GM06990 (cell line): Measurements from ENCODE around the gene RHPN2.
"Not testable (repeated sequence)": the region's sequence is repeated elsewhere in the genome, so short reads cannot be mapped to it uniquely, and the experiment has no call there.

Experiments
- DNase-seq: peaks from one replicate; pipeline ENCODE4 v3.0.0-alpha.2; 2011; ENCODE audit not compliant: insufficient read length; ENCODE audit errors: extremely low read depth
- H3K27me3 ChIP-seq: replicated peaks from 2 replicates; pipeline ENCODE4 v1.6.0; 2011; ENCODE audit warnings: low read length; ENCODE audit not compliant: control insufficient read depth, insufficient read depth
- H3K36me3 ChIP-seq: 2 replicates; pipeline ENCODE4 v1.5.1; 2011; ENCODE audit warnings: low read length; ENCODE audit not compliant: control insufficient read depth, insufficient read depth
- H3K4me3 ChIP-seq: replicated peaks from 2 replicates; pipeline ENCODE4 v1.5.1; 2011; ENCODE audit warnings: low read depth, mild to moderate bottlenecking, control low read depth, low read length
- CTCF ChIP-seq: IDR thresholded peaks from 2 replicates; pipeline ENCODE4 v1.5.1; 2011; ENCODE audit warnings: low read length, control low read depth, mild to moderate bottlenecking, inconsistent platforms; ENCODE audit not compliant: insufficient read depth, poor library complexity, severe bottlenecking

RHPN2 gene

GRCh38 chr19:33008738-33009137, 56.0 kb downstream of the RHPN2 start:
- TF ChIP-seq CTCF, result no peak
- no peaks in the 10 kb centered on the region for H3K36me3 ChIP-seq
- DNase-seq, result no peak

GRCh38 chr19:33005440-33005839, 59.2 kb downstream of the RHPN2 start:
- H3K27me3 ChIP-seq, result no peaks in the 10 kb centered on the region
- H3K36me3 ChIP-seq, result no peaks in the 10 kb centered on the region
- TF ChIP-seq CTCF, result no peak
- no peak for DNase-seq
- H3K4me3 ChIP-seq, result no peak overlapping the region

More at GRCh38 chr19:33008738-33009137, 56.0 kb downstream of the RHPN2 start:
- Histone ChIP-seq H3K4me3 (no peak overlapping the region), H3K27me3 (no peaks in the 10 kb centered on the region)

- not testable (repeated sequence) for H3K4me3 ChIP-seq, DNase-seq, H3K36me3 ChIP-seq, H3K27me3 ChIP-seq
Measured at GRCh38 chr19:33003424-33004024, 61.2 kb downstream of the RHPN2 start.

- H3K27me3 ChIP-seq, H3K36me3 ChIP-seq, H3K4me3 ChIP-seq, DNase-seq: not testable (repeated sequence)
Measured at GRCh38 chr19:33002126-33002865, 62.4 kb downstream of the RHPN2 start.

- no peak for DNase-seq
- Histone ChIP-seq H3K36me3 (no peaks in the 10 kb centered on the region), H3K27me3 (no peaks in the 10 kb centered on the region), H3K4me3 (no peak overlapping the region)
- TF ChIP-seq CTCF, result no peak
Measured at GRCh38 chr19:33000910-33001309, 63.8 kb downstream of the RHPN2 start.

- Histone ChIP-seq H3K36me3 (no peaks in the 10 kb centered on the region), H3K27me3 (no peaks in the 10 kb centered on the region), H3K4me3 (no peak overlapping the region)
- DNase-seq, result no peak
- TF ChIP-seq CTCF, result no peak
Measured at GRCh38 chr19:33000510-33000909, 64.2 kb downstream of the RHPN2 start.

- H3K27me3 ChIP-seq, result no peaks in the 10 kb centered on the region
- no peak for TF ChIP-seq CTCF
- no peaks in the 10 kb centered on the region for H3K36me3 ChIP-seq
- no peak for DNase-seq
- H3K4me3 ChIP-seq, result no peak overlapping the region
Measured at GRCh38 chr19:32998722-32999121, 66.0 kb downstream of the RHPN2 start.
